PC-3 (cell line): ENCODE measurements around the gene SMIM17.

Experiments used
- CTCF ChIP-seq: fragments of 300-600 bp; sonication (generic); conservative IDR thresholded peaks from 2 replicates; pipeline ENCODE4 v1.5.1; 2017; ENCODE audit warnings: antibody characterized with exemption, low read depth, mild to moderate bottlenecking, low read length
- EZH2phosphoT487 ChIP-seq: fragments of 300-600 bp; sonication (generic); IDR thresholded peaks from 2 replicates; pipeline ENCODE4 v1.6.1; 2018; ENCODE audit warnings: mild to moderate bottlenecking, antibody characterized with exemption, low read length, borderline replicate concordance

DNA sequence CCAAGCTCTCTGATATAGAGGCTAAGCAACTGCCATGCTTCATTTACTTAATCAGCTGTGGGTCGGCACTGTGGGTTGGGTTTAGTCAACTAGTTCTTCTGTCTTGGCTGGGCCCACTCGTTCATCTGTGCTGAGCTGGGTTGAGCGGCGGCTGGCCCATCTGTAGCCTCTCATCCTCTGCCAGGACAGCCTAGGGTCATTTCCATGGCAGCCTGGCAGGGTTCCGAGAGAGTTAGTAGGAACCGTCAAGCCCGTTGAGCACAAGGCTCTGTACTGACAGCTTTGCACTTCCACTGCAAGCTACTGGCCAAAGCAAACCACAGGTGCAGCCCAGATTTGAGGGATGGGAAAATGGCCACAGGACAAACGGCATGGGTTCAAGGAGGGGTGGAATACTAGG, 35.2 kb downstream of the SMIM17 start:
- no peak for TF ChIP-seq CTCF
- no peak for TF ChIP-seq EZH2phosphoT487
